Measurements from ENCODE around the gene CNPY4.

Gene CNPY4

DNA sequence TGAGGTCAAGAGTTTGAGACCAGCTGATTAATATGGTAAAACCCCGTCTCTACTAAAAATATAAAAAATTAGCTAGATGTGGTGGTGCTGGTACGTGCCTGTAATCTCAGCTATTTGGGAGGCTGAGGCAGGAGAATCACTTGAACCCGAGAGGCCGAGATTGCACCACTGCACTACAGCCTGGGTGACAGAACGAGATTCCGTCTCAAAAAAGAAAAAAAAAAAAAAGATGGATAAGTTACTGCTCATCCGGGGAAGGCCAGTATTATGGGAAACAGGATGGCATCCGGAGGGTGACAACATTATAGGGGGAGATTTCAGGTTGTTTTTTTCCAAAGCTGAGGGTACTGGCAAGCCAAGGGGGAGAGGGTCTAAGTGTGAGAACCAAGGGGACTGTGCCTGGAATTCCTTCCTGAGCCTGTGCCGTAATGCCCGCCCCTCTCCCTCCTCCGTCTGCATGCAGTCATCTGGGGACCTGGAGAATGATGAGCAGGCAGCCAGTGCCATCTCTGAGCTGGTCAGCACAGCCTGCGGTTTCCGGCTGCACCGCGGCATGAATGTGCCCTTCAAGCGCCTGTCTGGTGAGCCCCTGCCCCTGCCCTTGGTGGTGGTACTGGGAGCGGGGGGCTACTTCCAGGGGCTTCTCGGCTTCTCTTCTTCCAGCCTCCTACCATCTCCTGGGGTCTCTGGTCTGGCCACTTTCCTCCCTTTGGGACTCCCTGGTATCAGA lies 33.7 kb downstream of the CNPY4 start:
- DNase-seq: no peak

DNA sequence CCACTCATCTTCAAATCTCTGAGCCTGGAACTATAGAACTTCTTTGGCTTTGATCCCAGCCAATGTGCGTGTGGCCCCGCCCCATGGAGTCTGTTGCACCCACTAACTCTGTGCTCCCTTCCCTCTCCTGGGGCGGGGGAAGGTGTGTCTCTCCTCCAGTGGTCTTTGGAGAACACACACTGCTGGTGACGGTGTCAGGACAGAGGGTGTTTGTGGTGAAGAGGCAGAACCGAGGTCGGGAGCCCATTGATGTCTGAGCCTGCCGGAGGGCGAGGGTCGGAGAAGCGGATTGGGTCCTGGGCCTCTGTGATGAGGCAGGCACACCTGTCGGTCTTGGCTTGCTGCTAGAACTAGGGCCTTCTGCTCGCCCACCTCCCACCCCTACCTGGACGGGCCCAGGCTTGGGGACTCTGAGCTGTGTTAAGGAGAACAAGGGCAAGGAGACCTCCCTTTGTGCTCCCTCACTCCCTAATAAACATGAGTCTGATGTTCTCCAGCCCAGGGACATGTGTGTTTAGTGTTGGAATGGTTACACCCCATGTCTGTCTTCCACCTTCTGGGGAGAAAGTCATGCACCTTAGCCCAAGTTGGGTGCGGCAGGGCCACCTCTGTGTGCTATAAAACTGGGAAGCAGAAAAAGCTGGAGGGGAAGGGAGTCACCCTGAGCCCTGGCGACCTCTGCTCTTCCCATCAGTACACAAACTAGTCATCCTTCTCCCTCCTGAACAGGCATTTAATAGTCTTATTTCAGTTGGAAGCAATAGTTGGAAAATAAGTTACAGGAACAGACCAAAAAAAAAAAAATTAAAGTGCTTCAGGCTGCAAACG lies 34.5 kb downstream of the CNPY4 start:
- DNase-seq: no peak

DNA sequence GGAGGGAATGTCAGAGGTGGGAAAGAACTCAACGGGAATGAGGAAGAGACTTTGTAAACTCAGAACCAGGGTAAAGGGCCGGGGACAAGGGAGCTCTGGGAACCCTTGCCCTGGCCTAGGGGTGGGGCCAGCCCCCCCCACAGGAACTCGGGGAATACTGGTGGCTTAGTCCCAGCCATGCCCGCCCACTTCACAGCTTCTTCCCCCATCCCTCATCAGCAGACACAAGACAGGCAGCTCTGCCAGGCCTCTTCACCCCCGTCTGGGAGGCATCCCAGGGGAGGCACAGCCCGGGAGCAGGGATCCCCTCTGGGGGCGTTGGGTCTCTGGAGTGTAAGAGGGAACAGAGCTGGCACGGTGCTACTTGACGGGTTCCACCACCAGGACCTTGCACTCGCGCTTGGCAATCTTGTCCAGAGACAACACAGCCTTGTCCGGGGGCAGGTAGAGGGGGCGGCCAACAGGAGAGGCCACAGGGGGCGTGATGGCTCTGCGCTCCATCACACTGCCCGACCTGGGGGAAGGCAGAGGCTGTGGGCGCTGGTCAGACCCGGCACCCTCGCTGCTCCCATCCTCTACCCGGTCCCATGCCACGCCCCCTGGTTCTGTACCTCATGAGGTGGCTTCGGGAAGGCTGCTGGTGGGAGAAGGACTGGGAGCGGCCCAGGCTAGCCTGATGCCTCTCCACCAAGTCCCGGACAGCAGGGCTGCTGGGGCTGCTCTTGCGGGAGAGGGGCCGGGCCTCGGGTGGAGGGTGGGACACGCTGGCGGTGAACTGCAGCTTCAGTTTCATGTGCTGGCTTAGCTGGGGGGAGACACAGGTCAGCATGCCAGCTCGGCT lies 35.4 kb downstream of the CNPY4 start:
- DNase-seq: no peak

DNA sequence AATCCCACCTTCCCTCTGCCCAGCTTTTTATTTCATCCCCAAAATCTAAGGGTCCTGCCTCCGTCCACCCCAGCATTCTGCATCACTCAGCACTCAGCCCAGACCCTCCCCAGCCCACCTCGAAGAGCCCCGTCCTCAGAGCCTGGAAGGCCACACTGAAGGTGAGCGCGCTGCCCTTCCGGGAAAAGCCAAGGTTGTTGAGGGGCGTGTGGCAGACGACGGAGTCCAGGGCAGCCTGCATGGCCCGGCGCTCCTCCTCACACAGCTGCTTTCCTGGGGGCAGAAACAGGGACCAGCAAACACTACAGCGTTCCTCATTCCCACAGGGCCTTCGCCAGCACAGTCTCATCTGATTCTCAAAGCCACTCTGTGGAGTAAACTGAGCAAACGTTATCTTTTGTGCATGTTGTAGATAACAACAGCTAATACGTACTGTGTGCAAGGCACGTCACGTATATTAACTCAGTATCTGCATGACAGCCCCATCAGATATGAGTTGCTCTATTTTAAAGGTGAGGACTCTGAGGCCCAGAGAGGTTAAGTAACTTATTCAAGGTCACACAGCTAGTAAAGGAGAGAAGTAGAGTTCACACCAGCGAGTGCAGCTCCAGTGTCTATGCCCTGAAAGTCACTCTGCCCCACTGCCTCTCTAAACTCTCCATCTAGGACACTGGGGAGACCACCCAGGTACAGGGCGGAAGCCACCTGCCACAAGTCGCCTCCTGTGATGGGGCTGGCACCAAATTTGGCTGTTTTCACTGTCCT lies 36.3 kb downstream of the CNPY4 start:
- no peak for DNase-seq

DNA sequence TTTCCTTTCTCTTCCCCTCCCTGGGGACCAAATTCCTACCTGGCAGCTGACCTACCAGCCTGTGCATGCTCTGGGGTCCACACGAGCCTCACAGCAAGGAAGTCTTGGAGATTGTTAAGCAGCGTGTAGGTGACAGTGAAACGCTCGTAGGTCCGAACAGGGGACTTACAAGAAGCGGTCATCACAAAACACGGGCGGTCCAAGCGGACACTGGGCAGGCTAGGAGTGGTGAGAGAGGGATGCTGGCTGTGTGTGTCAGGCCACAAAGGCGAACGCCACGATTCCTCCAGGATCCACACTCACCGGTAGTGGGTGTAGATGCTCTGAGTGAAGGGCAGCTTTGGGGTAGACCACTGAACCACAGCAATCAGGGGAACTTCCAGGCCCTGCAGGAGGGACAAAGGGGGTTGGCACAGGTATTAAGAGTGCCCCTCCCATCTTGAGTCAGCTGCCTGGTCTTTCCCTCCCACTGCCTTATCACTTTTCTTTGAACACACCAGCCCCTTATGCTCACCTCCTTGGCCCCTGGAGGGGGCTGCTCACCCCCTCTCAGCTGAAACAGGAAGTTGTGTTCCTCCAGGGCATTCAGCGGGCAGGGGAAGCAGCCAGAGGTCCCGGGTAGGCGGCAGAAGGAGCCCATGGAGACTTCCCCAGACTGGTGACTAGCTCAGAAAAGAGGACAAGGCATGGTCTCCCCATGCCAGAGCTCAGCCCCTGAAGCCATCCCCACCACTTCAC lies 37.1 kb downstream of the CNPY4 start:
- no peak for DNase-seq

DNA sequence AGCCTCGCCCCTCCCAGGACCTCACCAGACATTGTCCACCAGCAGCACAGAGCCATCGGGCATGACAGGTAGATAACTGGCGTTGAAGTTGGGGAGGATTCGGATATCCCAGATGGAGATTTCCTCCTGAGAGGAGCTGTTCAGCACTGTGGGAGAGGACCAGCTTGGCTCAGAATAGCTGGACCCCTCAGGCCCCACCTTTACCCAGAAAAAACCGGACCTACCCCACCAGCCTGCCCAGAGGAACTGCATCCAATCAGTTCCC lies 37.6 kb downstream of the CNPY4 start:
- no peak for DNase-seq

DNA sequence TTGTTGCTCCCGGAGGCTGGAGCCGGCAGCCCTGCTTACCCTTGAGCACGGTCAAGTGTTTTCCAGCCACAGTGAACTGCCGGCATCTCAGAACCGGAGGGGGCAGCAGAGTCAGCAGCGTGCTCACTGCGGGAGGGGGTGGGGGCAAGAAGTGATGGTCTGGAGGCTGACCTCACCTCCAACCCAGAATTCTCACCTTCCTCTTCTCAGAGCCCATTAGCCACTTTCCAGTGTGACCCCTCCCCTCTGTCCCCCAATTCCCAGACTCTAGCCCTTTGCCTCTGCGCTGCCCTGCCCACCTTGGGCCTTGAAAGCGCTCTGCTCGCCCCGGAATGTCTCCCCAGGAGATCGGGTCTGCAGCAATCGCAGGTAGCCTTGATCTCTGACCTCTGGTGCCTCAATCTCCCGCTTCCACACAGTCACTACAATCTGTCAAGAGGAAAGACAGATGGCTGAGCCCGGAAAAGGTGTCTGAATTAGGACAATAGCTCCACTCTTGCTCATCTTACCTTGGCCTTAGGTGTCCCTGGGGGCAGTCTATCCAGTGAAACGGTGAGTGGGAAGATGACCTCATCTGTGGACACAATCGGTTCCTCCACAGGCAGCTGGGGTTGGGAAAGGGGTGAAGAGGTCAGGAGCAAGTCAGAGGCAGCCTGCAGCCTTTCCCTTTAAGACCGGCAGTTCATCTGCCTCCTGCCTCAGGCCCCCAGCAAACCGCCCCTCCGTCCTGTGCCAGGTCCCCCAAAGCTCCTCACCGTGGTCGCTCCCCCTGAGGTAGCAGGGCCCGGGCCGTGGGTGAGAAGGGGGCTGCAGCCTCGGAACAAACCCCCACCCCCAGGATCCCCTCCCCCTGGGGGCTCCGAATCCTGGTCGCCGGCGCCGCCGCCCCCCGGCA lies 38.1 kb downstream of the CNPY4 start:
- DNase-seq: no peak

DNA sequence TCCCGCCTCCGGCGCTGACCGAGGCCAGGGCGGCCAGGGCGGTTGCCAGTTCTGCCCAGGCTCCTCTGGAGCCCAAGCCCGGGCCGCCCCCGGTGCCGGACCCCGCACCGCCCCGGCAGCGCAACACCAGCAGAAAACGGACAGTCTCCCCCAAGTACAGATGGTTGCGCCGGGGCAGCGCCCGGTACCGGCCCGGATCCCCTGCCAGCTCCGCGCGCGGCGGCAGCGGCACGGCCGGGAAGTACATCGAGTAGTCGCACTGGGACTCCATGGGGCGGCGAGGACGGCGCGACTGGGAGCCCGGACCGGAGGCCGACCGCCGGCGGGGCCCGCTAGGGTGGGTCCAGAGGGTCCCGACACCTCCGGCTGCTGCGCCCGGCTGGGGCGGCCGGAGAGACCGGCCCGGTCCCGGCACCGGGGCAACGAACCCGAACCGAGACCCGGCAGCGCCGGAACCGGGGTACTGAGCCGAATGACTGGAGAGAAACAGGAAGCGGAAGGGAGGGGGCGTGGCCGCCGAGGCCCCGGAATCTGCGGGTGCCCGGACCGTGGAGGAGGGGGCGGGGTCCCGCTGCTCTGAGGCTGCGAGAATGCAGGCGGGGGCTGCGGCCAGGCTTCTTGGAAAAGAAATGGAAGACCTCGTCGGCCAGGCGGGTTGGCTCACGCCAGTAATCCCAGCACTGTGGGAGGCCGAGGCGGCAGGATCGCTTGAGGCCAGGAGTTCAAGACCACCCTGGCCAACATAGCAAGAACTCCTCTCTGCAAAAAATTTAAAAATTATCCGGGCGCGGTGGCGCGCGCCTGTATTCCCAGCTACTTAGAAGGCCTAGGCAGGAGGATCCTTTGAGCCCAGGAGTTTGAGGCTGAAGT lies 39.0 kb downstream of the CNPY4 start, which contains the start of gene TRAPPC14:
Gene TRAPPC14, minus strand, starts transcription at position 495 of the 870 bp plus-strand sequence. Its CDS starts 224 bp downstream, at position 271.
- DNase-seq: peak; percentile 71 to 80

DNA sequence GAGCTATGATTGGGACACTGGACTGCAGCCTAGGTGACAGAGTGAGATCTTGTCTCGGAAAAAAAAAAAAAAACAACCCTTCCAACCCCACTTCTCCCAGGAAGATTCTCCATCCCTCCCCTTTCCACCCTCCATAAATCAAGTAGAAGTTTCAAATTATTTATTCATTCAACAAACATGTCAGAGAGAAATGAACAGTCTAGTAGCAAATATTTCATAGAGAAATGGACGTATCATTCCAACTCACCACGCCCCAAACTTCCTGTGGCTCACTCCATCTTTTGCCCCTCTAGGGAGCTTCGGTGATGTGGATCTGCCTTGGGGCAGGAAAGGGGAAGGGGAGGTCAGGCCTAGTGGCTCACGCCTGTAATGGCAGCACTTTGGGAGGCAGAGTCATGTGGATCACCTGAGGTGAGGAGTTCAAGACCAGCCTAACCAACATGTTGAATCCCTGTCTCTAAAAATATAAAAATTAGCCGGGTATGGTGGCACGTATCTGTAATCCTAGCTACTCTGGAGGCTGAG lies 39.7 kb downstream of the CNPY4 start:
- DNase-seq: no peak

DNA sequence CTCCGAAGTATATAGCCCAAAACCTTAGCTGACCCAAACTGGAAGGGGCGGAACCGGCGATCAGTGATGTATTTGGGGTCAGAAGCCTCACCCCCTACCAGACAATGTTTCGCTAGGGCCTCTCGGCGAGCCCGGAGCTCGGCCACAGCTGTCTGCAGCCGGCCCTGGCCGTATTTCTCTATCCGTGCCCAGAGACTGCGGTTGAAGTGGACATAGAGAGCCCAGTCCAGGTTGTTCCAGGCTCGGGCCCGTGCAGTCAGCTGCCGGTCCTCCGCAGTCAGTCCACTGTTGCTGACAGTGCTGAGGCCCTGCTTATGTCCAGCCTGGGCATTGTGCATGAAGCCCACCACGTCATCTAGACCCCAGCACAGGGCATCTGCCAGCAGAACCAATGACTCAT lies 40.6 kb downstream of the CNPY4 start:
- DNase-seq: no peak

DNA sequence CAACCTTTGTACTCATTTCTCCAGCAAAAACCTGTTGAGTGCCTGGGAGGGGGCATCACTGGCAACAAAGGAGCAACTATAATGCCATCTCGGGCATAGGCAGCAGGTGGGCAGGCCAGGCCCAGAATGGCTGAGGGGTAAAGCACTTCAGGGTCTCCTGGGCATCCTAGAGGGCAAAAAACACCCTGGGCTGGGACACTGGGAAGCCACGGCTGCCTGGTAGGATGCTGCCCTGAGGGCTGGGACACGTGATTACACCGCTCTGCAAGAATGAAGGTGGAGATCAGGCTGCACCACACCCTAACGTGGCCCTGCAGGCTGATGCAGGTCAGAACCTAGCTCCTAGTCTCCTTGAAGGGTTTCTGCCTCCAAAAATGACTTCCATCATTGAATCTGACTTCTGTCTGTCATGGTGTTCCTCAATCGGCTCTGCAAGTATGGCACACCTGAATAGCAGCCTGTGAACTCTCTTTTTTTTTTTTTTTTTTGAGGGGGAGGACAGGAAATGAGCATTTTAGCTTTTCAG lies 43.6 kb downstream of the CNPY4 start:
- DNase-seq: no peak

DNA sequence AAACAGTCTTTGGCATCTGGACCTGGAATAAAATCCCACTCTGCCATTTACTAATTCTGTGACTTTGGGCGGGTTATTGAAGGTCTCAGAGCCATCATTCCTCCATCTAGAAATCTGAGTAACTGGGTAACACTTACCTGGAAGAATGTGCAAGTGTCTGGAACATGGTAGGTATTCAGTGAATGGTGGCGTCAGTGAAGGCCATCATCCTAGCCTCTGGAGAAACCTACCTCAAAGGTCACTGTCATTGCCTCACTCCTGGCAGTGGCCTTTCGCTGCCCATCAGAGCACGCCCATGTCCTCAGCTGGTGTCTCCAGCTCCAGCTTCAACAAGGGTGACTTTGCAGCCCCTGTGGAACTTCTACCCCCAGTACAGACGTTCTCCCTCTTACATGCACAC lies 44.4 kb downstream of the CNPY4 start:
- DNase-seq: no peak

DNA sequence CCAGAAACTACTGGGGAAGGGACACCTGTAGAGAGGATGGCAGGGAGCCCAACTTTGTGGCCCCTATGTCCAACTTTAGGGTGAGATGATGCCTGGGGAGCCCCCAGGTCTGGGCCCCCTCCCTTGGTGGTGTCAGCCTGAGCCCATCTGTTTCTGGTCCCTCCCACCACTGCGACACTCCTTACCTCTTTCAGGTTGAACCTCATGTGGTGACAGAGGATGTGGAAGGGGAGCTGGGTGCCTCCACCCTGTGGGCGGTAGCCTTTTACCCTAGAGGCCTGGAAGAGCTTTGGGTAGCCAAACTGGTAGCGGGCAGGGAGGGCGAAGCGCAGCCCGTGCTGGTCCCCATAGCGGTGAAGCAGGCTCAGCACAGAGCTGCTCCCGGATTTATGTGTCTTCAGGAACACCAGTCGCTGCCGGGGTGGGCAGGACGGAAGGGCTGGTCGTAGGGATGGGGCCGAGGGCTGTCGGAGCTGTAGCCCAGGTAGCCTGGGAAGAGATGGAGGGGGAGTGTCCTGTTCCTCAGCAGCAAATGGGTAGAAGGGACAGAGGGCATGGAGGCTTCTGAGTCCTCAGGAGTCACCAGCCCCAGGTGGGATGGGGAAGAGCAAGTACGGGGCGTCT lies 47.0 kb downstream of the CNPY4 start:
- DNase-seq: no peak

DNA sequence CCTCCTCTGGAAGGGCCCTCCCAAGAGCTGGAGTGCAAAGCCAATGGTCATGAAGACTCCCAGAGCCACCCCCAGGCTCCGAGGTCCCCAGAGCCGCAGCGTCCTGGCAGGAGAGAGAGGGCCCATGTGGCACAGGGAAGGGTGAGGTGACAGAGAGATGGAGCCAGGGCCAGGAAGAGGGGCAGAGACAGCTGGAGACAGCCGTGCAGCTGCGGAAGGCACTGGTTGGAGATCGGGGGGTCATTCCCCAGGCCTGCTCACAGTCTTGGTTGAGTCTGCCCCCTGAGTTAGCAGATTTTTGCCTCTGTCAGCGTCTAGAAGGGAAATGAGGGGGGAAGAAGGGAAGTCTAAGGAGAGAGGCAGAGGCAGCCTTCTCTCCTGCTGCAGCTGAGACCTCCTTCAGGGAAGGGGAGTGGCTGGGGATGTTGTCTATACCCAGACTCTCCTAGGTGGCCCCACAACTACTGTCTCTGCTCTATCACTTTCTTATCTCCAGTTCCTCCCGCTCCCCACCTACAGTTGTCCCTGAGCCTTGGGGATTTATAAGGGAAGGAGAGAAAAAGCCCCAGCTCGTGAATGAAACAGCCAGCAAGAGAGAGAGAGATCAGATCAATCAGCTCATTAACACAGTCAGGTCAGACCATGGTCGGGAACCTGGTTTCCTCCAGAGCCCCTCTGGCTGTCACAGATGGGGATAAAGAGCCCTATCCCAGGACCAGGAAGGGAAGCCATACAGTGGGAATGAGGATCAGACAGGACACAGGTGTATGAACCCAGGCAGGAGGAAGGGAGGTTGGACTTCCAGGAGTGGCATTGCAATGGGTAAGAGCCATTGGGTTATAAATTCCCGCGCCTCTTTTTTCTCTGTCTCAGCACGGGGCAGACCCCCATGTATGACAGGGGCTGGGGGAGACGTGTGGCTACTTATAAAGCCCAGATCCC lies 47.8 kb downstream of the CNPY4 start:
- no peak for DNase-seq

DNA sequence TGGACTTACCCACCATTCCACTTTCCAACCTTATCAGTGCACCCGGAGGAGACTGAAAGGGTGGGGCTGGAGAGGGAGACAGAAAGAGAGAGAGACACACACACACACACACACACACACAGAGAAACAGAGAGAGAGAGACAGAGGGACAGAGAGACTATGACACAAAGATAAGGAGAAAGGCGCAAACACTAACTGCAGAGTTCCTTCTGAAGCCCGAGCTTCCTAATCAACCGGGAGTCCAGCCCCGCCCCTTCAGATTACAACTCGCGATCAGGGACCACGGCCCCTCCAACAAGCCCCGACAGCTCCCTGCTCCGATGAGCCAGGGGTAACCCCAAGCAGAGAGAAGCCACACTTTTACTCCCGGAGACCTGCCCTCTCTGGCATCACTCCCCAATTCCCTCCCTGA lies 48.5 kb downstream of the CNPY4 start:
- no peak for DNase-seq

DNA sequence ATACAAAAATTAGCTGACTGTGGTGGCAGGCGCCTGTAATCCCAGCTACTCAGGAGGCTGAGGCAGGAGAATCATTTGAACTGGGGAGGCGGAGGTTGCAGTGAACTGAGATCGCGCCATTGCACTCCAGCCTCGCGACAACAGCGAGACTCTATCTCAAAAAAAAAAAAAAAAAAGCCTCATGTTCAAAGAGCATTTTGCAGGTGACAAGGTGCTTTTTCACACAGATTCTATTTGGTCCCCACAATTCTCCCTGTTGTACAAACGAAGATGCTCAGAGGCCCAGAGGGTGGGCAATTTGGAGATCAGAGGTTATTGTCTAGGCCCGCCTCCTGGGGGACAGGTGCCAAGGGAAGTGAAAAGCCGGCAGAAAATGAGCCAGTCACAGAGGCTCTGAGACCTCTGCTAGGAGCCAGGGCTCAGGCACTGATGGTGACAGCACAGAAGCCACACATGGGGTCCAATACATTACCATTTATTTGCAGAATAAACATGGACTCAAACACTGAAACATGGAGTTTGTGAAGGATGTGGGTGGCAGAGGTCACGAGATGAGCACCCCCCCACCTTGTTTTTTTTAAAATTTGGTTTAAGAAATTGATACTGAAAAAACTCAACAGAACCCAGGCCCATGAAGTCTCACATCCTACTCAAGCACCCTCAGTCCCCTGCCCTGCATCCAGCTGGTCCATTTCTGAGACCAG lies 49.9 kb downstream of the CNPY4 start:
- DNase-seq: no peak

All from NCI-H2081 (cell line).